Measurements from ENCODE around the gene RNF222. TPM values are rescaled to one million over a fixed set of nuclear protein-coding genes. Genes with fewer than 3 reads are reported as not detected.

RNF222 gene
- total and polyA plus RNA-seq, 10 of the 15 experiments (the other 5 are each of a cell fraction or from before 2014, with no cell fraction given) = not detected

DNA sequence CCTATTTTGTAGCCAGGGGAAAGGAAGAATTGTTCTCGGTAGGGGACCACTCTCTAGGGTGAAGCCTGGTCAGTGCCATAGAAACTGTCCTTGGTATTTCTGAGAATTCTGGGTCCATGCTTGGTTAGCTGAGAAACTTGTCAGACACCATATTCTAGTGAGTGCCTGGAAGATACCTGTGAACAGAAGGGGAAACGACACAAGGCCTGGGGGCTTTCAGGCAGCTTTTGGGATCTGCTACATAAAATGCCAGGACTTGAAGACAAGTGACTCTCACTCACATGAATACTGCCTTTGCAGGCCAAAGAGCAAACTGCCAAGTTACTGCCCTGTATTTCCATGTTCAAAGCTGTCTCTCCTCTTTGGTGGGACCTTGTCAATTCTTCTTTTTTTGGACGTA is 39.7 kb downstream of the RNF222 start:
- ATAC-seq (no peak), FAIRE-seq (no peak)
- 72% methylated on average over 3 of the region's 3 CpGs for WGBS (ENCODE audit: insufficient coverage, insufficient replicate concordance, low lambda C conversion rate, missing lambda C conversion rate)

More for the DNA sequence above, 39.7 kb downstream of the RNF222 start:
- TF ChIP-seq POU2F2 (IDR thresholded peaks at IDR 0.05; ENCODE audit: borderline replicate concordance, low read depth, low read length) (no peak), RBBP5 (conservative IDR thresholded peaks at IDR 0.05) (no peak), IKZF1 (conservative IDR thresholded peaks at IDR 0.05) (no peak), ZNF274 (IDR thresholded peaks at IDR 0.05; ENCODE audit: insufficient read depth, insufficient read length) (no peak), CBX5 (IDR thresholded peaks at IDR 0.05; ENCODE audit: low read depth) (no peak), SREBF2 (IDR thresholded peaks at IDR 0.05; ENCODE audit: low read length) (no peak), RUNX3 (IDR thresholded peaks at IDR 0.05; ENCODE audit: low read length) (no peak), BCL11A (IDR thresholded peaks at IDR 0.05; ENCODE audit: low read depth, low read length) (no peak)
- TF ChIP-seq, protein P1, sequence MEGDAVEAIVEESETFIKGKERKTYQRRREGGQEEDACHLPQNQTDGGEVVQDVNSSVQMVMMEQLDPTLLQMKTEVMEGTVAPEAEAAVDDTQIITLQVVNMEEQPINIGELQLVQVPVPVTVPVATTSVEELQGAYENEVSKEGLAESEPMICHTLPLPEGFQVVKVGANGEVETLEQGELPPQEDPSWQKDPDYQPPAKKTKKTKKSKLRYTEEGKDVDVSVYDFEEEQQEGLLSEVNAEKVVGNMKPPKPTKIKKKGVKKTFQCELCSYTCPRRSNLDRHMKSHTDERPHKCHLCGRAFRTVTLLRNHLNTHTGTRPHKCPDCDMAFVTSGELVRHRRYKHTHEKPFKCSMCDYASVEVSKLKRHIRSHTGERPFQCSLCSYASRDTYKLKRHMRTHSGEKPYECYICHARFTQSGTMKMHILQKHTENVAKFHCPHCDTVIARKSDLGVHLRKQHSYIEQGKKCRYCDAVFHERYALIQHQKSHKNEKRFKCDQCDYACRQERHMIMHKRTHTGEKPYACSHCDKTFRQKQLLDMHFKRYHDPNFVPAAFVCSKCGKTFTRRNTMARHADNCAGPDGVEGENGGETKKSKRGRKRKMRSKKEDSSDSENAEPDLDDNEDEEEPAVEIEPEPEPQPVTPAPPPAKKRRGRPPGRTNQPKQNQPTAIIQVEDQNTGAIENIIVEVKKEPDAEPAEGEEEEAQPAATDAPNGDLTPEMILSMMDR (IDR thresholded peaks at IDR 0.05 in 2 of 3, conservative IDR thresholded peaks at IDR 0.05 in 1 of 3; ENCODE audit: control insufficient read depth in 2 of 3, extremely low read depth in 1 of 3, insufficient read depth in 1 of 3, low read depth in 3 of 3, low read length in 3 of 3) = no peak
- TF ChIP-seq, protein P2, sequence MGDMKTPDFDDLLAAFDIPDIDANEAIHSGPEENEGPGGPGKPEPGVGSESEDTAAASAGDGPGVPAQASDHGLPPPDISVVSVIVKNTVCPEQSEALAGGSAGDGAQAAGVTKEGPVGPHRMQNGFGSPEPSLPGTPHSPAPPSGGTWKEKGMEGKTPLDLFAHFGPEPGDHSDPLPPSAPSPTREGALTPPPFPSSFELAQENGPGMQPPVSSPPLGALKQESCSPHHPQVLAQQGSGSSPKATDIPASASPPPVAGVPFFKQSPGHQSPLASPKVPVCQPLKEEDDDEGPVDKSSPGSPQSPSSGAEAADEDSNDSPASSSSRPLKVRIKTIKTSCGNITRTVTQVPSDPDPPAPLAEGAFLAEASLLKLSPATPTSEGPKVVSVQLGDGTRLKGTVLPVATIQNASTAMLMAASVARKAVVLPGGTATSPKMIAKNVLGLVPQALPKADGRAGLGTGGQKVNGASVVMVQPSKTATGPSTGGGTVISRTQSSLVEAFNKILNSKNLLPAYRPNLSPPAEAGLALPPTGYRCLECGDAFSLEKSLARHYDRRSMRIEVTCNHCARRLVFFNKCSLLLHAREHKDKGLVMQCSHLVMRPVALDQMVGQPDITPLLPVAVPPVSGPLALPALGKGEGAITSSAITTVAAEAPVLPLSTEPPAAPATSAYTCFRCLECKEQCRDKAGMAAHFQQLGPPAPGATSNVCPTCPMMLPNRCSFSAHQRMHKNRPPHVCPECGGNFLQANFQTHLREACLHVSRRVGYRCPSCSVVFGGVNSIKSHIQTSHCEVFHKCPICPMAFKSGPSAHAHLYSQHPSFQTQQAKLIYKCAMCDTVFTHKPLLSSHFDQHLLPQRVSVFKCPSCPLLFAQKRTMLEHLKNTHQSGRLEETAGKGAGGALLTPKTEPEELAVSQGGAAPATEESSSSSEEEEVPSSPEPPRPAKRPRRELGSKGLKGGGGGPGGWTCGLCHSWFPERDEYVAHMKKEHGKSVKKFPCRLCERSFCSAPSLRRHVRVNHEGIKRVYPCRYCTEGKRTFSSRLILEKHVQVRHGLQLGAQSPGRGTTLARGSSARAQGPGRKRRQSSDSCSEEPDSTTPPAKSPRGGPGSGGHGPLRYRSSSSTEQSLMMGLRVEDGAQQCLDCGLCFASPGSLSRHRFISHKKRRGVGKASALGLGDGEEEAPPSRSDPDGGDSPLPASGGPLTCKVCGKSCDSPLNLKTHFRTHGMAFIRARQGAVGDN (IDR thresholded peaks at IDR 0.05) = no peak
- TF ChIP-seq, protein P3, sequence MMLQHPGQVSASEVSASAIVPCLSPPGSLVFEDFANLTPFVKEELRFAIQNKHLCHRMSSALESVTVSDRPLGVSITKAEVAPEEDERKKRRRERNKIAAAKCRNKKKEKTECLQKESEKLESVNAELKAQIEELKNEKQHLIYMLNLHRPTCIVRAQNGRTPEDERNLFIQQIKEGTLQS (IDR thresholded peaks at IDR 0.05; ENCODE audit: borderline replicate concordance, extremely low read depth, low read depth, low read length) = no peak
- Histone ChIP-seq H3K27ac (ENCODE audit: control insufficient read depth, insufficient read depth) (no peak overlapping the region), H3K4me1 (ENCODE audit: control insufficient read depth, insufficient read depth, low read length) (no peaks in the 10 kb centered on the region), H4K20me1 (ENCODE audit: control insufficient read depth, insufficient read depth) (no peaks in the 10 kb centered on the region), H3K4me2 (ENCODE audit: control insufficient read depth, insufficient read depth) (no peak overlapping the region), H3K9me3 (replicated peaks; ENCODE audit: control insufficient read depth, insufficient read depth, low read length) (no peaks in the 10 kb centered on the region), H3K36me3 (ENCODE audit: control insufficient read depth in 2 of 2, insufficient read depth in 2 of 2, low read length in 1 of 2) (no peaks in the 10 kb centered on the region), H3K4me3 (no peak overlapping the region), H3K79me2 (ENCODE audit: control insufficient read depth, insufficient read depth, low read length) (no peaks in the 10 kb centered on the region), H2AFZ (ENCODE audit: control insufficient read depth, low read depth, low read length) (no peak overlapping the region), H3K27me3 (replicated peaks in 1 of 2; ENCODE audit: control insufficient read depth in 2 of 2, insufficient read depth in 2 of 2, low read length in 1 of 2) (0 out of 4 replicates have a peak, but pooled peaks cover 0 to 2% of the 10 kb centered on the region in 2 experiments), H3K9ac (ENCODE audit: control insufficient read depth, insufficient read depth, low read length) (no peak overlapping the region)
- no peak for DNase-seq (ENCODE audit: low read depth, low spot score)
- intact Hi-C loops (cut with micrococcal nuclease; ENCODE audit: unreplicated experiment) = no loop called here
- no TSS peak for BruUV-seq (replicated peaks)
- ChIA-PET SMC1A (ENCODE audit: uncharacterized antibody, unreplicated experiment) (no interaction called here), RAD21 (ENCODE audit: unreplicated experiment) (no interaction called here), POLR2A (no interaction called here), CTCF (no interaction called here)
- in situ Hi-C loops (cut with MboI) = no loop called here
